Fibroblast of skin of abdomen (primary cell): ENCODE data around the gene PRR7.

Source experiments
- DNase-seq: peaks from one replicate; pipeline ENCODE4 v3.0.0-alpha.2; 2013

PRR7 gene

GRCh38 chr5:177437623-177438022, 9.0 kb upstream of the PRR7 start:
- no peak for DNase-seq

DNA sequence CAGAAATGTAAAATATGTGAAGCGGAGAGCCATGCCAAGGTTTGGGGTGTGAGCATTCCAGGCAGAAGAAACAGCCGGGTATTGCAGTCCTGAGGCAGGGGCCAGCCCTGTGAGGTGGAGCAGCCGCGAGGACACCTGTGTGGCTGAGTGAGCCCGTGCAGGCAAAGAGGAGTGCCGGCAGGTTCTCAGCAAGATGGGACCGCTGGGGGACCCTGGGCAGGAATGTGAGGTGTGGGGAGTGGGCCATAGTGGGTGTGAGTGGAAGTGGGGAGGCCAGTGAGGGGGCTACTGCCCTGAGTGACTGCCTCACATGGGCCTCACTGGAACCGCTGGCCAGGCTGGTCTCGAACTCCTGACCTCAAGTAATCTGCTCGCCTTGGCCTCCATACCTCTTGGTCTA, 8.1 kb upstream of the PRR7 start:
- DNase-seq, result no peak

DNA sequence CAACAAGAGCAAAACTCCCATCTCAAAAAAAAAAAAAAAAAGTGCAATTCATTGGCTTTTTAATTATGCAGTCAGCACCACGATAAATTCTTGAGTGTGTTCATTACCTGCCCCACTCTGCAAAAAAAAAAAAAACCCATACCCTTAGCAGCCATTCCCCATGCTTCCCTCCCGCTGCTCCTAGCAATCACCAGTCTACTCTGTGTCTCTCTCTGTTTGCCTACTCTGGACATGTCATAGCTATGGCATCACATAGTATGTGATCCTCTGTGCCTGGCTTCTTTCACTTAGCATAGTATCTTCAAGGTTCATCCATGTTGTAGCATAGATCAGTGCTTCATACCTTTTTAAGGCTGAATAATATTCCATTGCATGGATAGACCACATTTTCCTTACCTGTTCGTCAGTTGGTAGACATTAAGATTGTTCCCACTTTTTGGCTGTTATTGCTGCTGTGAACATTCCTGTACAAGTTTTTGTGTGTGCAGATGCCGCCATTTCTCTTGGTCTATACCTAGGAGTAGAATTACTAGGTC, 7.0 kb upstream of the PRR7 start:
- no peak for DNase-seq

DNA sequence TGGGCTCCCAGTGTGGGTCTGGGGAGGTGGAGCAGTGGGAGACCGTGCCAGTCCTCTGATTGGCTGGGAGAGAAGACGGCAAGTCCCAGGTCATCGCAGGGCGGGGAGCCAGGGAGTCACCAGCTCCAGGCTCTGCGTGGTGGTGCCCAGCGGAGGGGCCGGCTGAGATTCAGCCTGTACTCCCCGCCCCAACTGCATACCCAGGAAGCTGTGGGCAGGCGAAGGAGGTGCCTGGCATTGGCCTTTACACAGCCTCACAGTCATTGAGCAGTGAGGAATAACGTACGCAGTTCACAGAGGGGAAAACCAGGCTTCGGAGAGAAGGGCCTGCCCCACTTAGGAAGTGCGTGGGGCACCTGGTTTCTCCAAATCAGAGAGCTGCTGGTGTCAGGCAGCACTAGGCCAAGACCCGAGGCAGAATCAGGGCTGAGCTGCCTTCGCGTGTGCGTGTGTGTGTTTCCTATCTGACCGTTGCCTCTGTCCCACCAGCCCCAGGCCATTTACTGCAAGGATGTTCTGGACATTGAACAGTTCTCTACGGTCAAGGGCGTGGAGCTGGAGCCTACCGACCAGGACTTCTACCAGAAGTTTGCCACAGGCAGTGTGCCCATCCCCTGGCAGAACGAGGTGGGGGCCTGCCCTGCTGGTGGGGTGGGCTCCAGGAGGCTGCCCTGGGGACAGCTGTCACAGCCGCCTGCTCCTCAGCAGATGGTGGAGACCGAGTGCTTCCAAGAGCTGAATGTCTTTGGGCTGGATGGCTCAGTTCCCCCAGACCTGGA, 6.2 kb upstream of the PRR7 start:
- no peak for DNase-seq

- DNase-seq, result no peak
These were observed 5.4 kb upstream of the PRR7 start for GRCh38 chr5:177440990-177441780.

- no peak for DNase-seq
These were observed 4.4 kb upstream of the PRR7 start for GRCh38 chr5:177442066-177442826.

GRCh38 chr5:177443144-177443983, 3.2 kb upstream of the PRR7 start:
- DNase-seq, result no peak

DNA sequence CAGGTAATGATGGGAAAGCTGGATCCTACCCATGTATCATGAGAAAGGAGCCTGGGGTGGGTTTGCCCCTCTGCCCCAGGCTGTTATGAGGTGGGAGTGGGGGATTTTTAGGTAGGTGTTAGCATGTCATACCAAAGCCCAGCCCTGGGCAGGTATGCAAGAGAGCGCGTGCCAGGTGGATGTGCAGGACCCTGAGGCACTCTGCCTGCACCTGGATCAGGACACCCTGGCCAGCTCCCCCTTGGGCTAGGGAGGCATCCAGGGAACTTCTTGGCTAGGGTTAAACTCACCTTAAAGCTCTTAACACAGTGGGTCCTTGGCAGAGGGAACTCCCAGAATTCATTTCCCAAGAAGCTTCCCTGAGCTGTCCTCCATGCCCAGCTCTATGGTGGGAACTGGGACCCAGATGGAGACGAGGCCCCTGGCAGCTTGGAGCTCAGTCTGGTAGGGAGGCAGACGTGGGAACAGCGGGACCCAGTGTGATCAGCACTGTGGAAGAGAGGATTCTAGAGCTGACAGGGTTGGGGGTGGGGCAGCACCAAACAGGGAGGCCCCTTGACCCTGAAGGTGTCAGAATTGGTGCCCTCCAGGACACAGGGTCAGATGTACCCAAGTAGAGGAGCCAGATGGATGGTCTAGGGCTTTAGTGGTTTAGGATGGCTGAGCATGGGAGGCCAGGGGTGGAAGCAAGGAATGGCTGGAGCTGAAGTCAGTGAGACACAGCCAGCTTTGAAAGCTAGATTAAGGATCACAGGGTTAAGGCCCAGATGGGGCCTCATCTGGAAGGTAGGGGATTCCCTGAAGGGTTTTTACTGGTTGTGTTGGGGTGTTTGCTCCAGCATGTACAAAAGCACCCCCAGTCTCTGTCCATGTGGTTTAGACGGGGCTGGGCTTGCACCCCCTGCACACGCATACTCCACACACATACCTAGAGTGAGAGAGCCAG, 2.2 kb upstream of the PRR7 start:
- DNase-seq, result no peak

- no peak for DNase-seq
These were observed 1.3 kb upstream of the PRR7 start for GRCh38 chr5:177445052-177445916.

DNA sequence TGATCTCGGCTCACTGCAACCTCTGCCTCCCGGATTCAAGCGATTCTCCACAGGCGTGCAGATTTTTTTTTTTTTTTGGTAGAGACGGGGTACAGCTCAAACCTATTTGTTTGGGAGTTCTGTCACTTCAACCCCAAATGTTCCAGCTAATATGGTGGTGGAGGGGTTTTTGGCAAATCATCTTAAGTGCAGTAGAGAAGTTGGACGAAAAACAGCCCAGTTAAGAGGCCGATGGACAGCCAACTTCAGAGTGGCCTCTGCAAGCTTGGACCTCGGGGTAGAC, 756 bp upstream of the PRR7 start:
- no peak for DNase-seq

DNA sequence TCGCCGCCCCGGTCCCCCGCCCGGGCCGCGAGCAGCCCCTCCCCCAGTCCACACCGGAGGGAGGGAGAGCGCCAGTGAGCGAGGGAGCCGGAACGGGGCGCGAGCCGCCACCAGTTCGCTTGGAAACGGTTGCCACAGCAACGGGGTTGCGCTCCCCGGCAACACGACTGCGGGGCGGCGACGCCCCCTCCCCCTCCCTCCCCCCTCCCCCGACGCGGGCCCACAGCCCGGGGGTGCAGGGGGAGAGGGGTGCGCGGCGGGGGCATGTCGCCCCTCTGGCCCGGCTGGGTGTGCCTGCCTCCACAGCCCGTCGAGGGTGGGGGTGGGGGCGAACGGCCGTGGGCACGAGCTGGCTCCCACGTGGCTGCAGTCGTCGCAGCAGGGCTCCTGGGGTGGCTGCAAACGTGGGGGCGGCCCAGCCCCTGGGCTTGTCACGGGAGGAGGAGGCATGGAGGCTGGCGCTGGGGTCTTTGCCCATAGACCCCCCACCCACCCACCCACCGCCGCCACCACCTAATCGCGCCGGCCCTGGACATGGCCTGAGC, 524 bp downstream of the PRR7 start:
- DNase-seq, result peak; percentile 36

DNA sequence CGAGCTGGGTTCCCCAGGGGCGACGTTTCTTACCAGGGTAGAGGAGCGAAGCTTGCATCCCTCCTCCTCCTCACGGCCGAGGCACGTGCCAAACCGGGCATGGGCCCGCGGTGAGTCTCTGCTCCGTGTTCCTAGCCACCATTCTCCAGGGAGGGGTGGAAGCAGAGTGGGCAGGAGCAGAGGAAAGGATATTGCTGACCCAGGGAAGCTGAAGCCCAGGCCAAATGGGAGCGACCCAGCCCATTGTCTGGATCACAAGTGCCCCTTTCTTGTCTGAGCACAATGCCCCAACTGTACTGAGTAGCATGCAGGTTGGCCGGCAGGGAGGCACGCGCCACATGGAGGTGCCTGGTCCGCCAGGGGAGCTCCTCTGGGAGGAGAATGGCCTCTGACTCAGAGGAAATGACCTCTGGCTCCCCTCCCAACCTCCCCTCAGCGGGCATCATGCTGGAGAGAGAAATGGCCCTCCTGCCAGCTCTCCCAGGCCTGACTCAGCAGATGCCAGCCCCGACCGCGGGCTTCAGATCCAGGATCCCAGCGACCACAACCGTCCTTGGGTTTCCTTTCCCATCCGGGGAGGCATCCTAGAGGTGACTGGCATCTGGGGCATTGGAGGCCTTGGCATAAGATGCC, 1.1 kb downstream of the PRR7 start:
- DNase-seq, result peak; percentile 42

DNA sequence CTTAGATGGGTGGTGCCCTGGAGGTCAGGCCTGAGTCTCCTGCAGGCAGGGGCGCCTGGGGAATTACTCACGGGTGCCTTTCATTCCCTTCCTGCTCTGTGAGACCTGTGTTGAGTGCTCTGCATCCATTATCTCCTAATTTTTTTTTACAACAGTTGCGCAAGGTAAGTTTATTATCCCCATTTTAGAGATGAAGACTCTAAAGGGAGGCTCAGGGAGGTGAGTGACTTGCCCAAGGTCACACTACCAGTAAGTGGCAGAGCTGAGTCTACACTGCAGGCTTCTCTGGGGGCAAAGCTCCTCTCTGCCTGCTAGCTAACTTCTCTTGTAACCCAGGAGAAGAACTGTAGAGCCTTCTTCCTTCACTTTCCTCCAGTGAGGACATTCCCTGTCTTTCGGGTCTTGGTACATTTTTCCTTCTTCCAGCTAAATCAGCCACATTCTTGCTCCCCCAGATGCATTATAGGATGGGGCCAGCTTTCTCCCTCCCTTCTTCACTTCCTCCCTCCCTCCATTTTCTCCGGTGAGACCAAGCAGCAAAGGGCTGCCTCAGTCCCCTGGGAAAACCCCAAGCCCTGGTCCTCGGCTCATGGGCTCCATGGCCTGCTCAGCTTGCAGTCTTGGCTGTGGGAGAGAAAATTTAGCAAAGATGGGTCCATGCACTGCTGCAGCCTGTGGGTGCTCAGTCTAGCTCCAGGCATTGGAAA, 1.8 kb downstream of the PRR7 start:
- DNase-seq, result no peak

DNA sequence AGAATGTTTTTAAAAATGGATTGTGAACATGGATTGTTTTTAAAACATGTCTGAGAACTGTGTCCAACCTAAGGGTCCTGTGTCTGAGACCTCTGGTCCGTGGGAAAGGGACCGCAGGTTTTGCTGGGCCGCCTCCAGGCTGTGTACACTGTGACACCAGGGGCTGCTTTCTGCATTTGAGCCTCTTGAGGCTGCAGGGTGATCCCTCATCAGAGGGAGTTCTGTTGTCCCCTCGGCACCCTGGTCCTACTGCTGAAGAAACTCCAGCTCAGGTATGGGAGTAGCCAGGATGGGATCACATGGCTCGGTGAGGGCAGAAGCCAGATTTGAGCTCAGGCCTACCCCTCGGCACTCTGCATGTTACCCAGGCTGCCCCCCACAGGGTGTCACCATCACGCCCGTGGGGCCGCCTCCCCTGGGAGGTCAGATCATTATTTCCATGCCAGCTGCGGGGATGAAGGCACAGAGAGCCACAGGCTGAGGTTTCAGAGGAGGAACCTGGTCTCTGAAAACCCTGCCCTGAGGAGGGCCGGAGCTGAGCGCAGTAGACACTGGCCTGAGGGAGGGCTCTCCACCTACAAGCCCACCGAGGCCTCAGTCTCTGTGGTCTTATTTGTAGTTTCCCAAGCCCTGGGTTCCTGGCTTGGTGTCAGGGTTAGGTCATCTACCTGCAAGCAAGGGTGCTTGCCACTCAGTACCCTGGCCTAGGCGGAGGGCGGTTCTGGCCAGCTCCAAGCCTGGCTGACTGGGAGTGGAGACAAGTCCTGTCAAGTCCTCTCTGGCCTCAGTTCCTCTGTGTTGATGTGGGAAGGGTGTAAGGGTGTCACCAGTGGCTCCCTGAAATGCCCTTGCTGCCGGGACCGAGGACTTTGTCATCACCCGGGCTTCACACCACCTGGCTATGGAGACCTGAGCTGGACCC, 2.8 kb downstream of the PRR7 start:
- DNase-seq, result no peak

DNA sequence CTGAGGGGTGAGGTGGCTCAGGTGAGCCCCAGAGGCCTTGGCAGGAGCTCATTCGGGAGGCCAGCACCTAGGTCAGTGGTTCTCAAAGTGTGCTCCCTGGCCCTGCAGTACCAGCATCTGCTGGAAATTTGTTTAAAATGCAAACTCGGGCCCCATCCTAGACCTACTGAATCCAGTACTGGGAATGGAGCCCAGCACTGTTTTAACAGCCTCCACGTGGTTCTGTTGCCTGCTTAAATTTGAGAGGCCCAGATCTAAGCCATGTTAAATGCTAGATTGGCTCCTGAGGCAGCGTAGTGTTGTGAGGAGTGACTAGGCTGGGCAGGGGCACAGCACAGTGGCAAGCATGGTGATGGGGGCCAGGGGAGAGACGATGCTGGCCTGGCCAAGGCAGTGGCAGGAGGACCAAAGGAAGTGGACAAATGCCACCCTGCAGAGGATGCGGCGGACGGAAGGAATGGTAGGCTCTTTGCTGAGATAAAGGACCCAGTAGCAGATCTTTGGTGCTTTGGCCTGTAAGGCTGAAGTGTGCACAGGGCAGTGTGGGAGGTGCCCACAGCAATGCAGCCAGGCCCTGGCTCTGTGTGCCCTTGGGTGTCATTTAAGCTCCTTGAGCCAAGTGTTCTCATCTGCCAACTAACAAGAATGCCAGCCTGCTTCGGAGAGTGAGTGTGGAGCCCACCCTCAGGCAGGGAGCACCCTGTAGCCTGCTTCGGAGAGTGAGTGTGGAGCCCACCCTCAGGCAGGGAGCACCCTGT, 4.2 kb downstream of the PRR7 start:
- no peak for DNase-seq
